K562 (cell line): ENCODE measurements around the gene PMP22. TPM values are rescaled to one million over a fixed set of nuclear protein-coding genes. Genes with fewer than 3 reads are reported as not detected.

Experiments
- COPS2 ChIP-seq: fragments of 450-650 bp; conservative IDR thresholded peaks from 2 replicates; pipeline ENCODE4 v1.6.1; 2016; ENCODE audit warnings: mild to moderate bottlenecking, moderate library complexity
- E2F1 ChIP-seq: sonication (generic); formaldehyde crosslinking; IDR thresholded peaks from 2 replicates; pipeline ENCODE4 v1.8.1; 2023; ENCODE audit warnings: mild to moderate bottlenecking, missing genetic modification reagents, moderate library complexity
- ELF4 ChIP-seq: fragments of 450-650 bp; formaldehyde crosslinking; IDR thresholded peaks from 2 replicates; pipeline ENCODE4 v1.4.0; 2022; ENCODE audit warnings: missing genetic modification characterization
- EP300 ChIP-seq: IDR thresholded peaks from 2 replicates; pipeline ENCODE4 v1.6.1; 2012; ENCODE audit warnings: low read length, improper control_type of control experiment
- GTF2F1 ChIP-seq: IDR thresholded peaks from 2 replicates; pipeline ENCODE4 v1.6.1; 2011; ENCODE audit warnings: low read depth, low read length, improper control_type of control experiment
- HNRNPLL ChIP-seq: fragments of 200-400 bp; formaldehyde crosslinking; IDR thresholded peaks from 2 replicates; pipeline ENCODE4 v1.6.1; 2017; ENCODE audit warnings: low read length, low read depth, mild to moderate bottlenecking; ENCODE audit not compliant: poor library complexity, severe bottlenecking
- JUNB ChIP-seq: fragments of 450-650 bp; formaldehyde crosslinking; conservative IDR thresholded peaks from 2 replicates; pipeline ENCODE4 v1.4.0; 2020; ENCODE audit warnings: mild to moderate bottlenecking
- MITF ChIP-seq: IDR thresholded peaks from 2 replicates; pipeline ENCODE4 v1.6.1; 2014; ENCODE audit warnings: antibody characterized with exemption
- NFIC ChIP-seq: fragments of 450-650 bp; IDR thresholded peaks from 2 replicates; pipeline ENCODE4 v1.6.1; 2017; ENCODE audit warnings: mild to moderate bottlenecking, inconsistent platforms
- PBX2 ChIP-seq, 2 experiments: IDR thresholded peaks in 1 of 2; conservative IDR thresholded peaks in 1 of 2; 2 replicates each; pipeline ENCODE4 v1.6.1; 2016; ENCODE audit warnings: low read depth in 2 of 2, mild to moderate bottlenecking in 1 of 2, missing compliant biosample characterization in 1 of 2, missing genetic modification characterization in 1 of 2, moderate library complexity in 1 of 2
- PML ChIP-seq: IDR thresholded peaks from 2 replicates; pipeline ENCODE4 v1.6.1; 2012; ENCODE audit warnings: low read length, inconsistent platforms
- SMARCA4 ChIP-seq: fragments of 450-650 bp; IDR thresholded peaks from 2 replicates; pipeline ENCODE4 v1.6.1; 2016
- SMC3 ChIP-seq: conservative IDR thresholded peaks from 2 replicates; pipeline ENCODE4 v1.6.1; 2011; ENCODE audit warnings: low read depth, low read length, improper control_type of control experiment; ENCODE audit not compliant: insufficient read depth
- TAL1 ChIP-seq: fragments of 450-650 bp; IDR thresholded peaks from 2 replicates; pipeline ENCODE4 v1.6.1; 2016; ENCODE audit warnings: mild to moderate bottlenecking
- TSC22D4 ChIP-seq: fragments of 450-650 bp; IDR thresholded peaks from 2 replicates; pipeline ENCODE4 v1.6.1; 2016; ENCODE audit warnings: missing genetic modification characterization, missing biosample characterization, control low read depth
- USF1 ChIP-seq: sonication (generic); formaldehyde crosslinking; IDR thresholded peaks from 2 replicates; pipeline ENCODE4 v1.9.0; 2022; ENCODE audit warnings: mild to moderate bottlenecking, missing genetic modification reagents
- ZBTB9 ChIP-seq: fragments of 450-650 bp; formaldehyde crosslinking; IDR thresholded peaks from 2 replicates; pipeline ENCODE4 v1.4.0; 2020; ENCODE audit warnings: mild to moderate bottlenecking, moderate library complexity
- ZNF174 ChIP-seq: fragments of 250-450 bp; sonication (Bioruptor Pico); IDR thresholded peaks from 2 replicates; pipeline ENCODE4 v1.4.0; 2020; ENCODE audit warnings: mild to moderate bottlenecking
- ZNF384 ChIP-seq: IDR thresholded peaks from 2 replicates; pipeline ENCODE4 v1.6.1; 2012; ENCODE audit warnings: low read depth, low read length, improper control_type of control experiment
- ZNF655 ChIP-seq: fragments of 250-450 bp; sonication (Bioruptor Pico); IDR thresholded peaks from 2 replicates; pipeline ENCODE4 v1.5.0; 2021
- polyA plus RNA-seq, 8 experiments: library from polyadenylated mRNA; depleted of rRNA in 4 of 8; stranded (reverse) in 5 of 8; unstranded in 3 of 8; fragments of >200 nt; fragmentation: Nextera tagmentation in 2 of 8; fragmentation: Illumina TruSeq in 1 of 8; extraction: Ambion mirVana in 2 of 8; extraction: Trizol in 1 of 8; gene quantifications; 2 replicates each; pipeline versions ENCODE4 v1.2.1 to v1.2.3, GENCODE V29; 2011 to 2014; ENCODE audit warnings: inconsistent platforms in 1 of 8, missing spikeins in 1 of 8
- total RNA-seq, 7 experiments: library from RNA; depleted of rRNA in 6 of 7; stranded (reverse); fragments of >200 nt in 6 of 7; fragmentation: Illumina TruSeq in 2 of 7; extraction: Trizol in 2 of 7; gene quantifications; 2 replicates each; pipeline versions ENCODE4 v1.2.1 to v1.2.3, GENCODE V29; 2011 to 2021; ENCODE audit warnings: low replicate concordance in 1 of 7

PMP22 gene
- total and polyA plus RNA-seq, 9 of the 15 experiments (the other 6 are each of a cell fraction or from before 2014, with no cell fraction given), result 12.6 to 62.3 (median 25.8) TPM

- TF ChIP-seq TSC22D4 (tag), result no peak
- TF ChIP-seq PBX2 (CRISPR knock-in tag; IDR thresholded peaks at IDR 0.05; ENCODE audit: low read depth), result no peak
- peak; percentile 46 for TF ChIP-seq PBX2 (tag; conservative IDR thresholded peaks at IDR 0.05; ENCODE audit: low read depth)
- no peak for TF ChIP-seq SMC3
- TF ChIP-seq ZNF384, result peak; percentile 96
- TF ChIP-seq USF1, result peak; percentile 46; the same call in 1 of the 2 replicates
- no peak for TF ChIP-seq HNRNPLL
- TF ChIP-seq NFIC, result peak; percentile 70
- TF ChIP-seq JUNB, result no peak
- no peak for TF ChIP-seq GTF2F1
- no peak for TF ChIP-seq COPS2
- TF ChIP-seq E2F1, result no peak
- 0 out of 2 replicates have a peak, but pooled peaks have one; percentile 69 for TF ChIP-seq ZBTB9
- TF ChIP-seq TAL1, result peak; percentile 88
- peak; percentile 78 for TF ChIP-seq SMARCA4
- TF ChIP-seq ZNF174 (CRISPR knock-in tag), result no peak
- TF ChIP-seq PML, result peak; percentile 72
- no peak for TF ChIP-seq MITF
- no peak for TF ChIP-seq ELF4 (CRISPR knock-in tag)
- TF ChIP-seq EP300, result peak; percentile 71; the same call in 1 of the 2 replicates
- TF ChIP-seq ZNF655, result no peak
These were observed 80.1 kb downstream of the PMP22 start (continued) for GRCh38 chr17:15184872-15185624.
